CD4-positive, alpha-beta T cell treated with Interleukin-17A for 1 hour (primary cell): ENCODE measurements around the gene BIVM.
A peak's percentile ranks its signal among the peaks of the same experiment; 100 is the strongest.

Experiments
- DNase-seq: peaks from one replicate; pipeline ENCODE4 v3.0.0-alpha.2; 2020

BIVM gene

DNA sequence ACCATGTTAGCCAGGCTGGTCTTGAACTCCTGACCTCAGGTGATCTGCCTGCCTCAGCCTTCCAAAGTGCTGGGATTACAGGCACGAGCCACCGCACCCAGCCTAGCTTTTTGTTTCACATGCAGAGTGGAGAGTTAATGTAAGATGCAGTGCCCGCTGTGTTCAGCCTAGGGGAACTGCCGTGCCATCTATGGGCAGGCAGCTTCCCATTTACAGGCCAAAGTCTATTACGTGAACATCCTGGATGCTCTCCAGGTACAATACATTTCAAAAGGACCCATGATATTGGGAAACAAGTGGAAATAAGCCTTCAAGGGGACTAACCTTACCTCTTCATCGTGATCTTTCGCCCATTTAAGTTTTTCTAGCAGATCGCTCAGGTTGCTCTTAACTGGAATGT, 10.2 kb upstream of the BIVM start:
- DNase-seq = no peak

DNA sequence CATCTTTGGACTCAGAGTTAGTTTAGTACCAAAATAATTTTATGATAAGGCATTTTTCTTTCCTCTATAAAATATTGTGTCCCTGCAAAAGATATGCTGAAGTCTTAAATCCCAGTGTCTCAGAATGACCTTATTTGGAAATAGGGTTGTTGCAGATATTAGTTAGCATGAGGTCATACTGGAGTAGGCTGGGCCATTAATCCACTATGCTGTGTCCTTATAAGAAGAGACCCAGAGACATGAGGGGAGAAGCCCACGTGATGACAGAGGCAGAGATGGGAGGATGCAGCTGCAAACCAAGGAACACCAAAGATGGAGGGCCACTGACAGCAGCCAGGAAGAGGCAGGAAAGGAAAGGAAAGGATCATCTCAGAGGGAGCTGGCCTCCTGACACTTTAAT, 6.5 kb upstream of the BIVM start:
- DNase-seq = no peak

DNA sequence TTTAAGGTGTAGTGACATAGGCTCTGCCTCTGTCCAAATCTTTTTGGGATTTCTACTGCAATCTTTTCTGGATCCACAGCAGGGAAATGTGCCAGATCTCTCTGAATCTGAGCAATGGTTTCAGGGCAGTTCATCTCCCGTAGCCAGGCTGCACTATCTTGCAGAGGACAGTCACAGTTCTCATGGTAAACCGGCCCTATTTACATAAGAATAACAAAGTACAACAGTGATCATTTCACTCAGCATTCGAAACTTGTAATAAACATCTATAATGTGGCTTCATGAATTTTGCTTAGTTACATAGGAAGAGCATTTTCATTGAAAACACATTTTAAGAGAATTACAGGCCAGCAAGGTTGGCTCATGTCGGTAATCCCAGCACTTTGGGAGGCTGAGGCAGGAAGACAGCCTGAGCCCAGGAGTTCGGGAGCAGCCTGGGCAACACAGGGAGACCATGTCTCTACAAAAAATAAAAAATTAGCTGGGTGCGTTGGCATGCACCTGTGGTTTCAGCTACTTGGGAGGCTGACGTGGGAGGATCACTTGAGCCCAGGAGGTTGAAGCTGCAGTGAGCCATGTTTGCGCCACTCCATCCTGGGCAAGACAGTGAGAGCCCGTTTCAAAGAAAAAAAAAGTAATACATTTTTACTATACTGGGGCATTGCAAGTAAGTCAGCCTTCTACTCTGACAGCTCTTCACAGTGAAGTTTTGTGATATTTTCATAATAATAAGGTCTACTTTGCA, 5.1 kb upstream of the BIVM start:
- DNase-seq = no peak

DNA sequence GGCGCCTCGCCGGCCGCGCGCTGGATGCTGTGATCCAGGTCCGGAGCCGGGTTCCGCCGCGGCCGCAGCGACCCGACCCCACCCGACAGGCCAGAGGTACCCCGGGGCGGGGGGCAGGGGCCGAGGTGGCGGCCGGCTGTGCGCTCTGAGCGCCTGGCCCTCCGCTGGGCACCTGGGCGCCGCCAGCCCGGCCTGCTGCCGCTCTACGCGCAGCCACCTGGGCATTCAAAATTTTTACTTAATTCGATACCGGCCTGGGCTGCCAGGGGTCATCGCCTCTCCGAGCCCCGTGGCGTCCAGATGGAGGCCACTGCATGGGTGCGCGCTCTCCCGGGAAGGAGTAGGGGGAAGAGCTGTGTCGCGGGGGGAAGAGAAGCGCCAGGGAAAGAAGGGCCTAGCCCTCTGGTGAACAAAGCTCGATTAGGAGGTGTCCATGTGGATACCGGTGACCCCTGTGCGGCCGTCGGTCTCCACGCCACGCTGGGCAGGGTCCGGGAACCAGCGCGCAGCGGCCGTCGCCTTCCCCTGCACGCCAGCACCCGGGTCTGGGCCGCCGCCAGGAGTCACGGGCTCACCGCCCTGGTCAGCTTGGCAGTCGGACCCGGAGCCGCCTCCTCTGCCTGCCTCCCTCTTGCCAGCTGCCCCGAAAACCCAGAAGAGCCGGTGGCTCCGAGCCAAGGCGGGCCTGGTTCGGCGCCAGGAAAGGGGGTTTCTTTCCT, 666 bp downstream of the BIVM start:
- no peak for DNase-seq

DNA sequence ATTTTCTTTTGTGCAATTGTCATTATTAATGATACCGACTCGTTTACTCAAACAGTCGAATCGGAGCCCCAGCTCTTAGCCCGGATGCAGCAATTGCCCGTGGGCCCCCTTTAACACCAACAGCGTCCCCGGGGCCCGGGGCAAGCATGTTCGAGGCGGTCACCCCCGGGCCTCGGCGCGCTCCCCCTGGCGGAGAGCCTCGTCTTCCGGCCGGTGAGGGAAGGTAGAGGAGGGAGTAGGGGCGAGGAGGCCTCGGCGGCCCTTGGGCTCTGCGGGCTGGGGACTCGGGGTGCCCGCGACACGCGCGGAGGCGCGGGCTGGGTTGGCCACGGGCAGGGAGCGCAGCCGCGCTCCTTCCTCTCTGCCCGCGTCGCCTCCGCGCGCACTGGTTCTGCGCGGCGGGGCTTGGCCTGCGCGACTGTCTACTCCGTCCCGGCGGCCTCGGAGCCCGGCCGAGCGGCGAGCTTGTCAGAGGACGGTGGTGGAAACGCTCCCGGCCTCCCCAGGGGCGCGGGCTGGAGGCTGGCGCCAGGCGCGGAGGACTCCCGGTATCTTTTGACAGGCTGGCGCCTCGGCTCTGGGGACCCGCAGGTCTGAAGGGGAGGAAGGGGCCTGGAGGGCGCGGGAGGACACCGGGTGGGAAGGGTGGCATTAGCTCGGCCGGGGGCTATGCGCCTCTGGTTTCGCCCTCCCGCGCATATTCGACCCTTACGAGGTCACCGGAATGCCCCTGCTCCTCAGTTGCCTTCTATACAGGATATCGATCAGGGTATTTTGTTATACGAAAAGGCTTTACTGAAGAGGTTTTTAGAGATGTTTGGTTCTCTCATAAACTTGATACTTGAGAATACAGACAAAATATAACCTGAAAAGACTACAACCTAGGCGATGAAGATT, 1.5 kb downstream of the BIVM start:
- peak; percentile 87 for DNase-seq

- DNase-seq = no peak
Measured at GRCh38 chr13:102805680-102806079, 6.8 kb downstream of the BIVM start.

DNA sequence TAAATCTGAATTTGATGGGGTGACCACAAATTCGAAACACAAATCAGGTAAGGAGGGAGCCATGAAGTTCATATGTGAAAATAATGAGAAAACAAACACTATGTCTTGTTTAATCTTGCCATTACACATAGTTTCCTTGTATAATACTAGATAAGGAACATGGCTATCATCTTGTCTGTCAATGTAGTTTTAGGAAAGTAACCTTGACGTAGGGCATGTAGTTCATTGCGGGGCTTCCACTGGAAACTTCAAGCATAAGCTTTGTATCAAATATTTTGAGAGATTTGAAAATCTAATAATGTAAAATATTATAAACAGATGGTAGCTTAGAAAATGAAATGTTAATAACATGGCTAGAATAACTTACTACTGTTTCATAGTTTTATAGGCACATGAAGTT, 8.8 kb downstream of the BIVM start:
- no peak for DNase-seq

DNA sequence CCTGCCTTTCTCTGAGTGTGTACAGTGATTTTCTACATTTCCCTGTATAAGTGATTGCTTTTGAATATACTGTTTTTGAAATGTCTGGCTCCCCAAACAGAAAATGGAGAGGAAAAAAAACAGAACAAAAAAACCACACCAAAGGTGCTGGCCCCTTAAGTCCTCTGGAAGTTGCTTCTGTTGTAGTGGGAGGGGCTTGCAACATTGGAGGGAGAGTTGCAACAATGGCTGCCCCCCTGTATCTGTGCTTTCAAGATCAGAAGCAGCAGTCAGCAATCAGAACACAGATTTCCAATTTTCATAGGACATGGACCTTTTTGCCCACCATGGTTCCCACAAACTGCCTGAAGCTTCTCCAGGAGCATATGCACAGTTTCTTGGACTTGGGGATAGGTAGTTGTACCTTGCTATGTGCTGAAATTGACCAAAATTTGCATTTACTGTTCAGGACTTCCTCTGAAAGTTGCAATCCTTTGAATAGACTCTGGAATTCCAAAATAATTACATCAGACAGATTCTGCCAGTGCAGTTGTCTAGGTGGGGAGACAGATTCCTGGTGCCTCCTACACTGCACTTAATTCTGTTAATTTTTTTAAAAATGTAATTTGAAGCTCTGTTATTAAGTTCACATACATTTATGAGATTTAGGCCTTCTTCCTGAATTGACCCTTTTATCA, 13.8 kb downstream of the BIVM start:
- no peak for DNase-seq

DNA sequence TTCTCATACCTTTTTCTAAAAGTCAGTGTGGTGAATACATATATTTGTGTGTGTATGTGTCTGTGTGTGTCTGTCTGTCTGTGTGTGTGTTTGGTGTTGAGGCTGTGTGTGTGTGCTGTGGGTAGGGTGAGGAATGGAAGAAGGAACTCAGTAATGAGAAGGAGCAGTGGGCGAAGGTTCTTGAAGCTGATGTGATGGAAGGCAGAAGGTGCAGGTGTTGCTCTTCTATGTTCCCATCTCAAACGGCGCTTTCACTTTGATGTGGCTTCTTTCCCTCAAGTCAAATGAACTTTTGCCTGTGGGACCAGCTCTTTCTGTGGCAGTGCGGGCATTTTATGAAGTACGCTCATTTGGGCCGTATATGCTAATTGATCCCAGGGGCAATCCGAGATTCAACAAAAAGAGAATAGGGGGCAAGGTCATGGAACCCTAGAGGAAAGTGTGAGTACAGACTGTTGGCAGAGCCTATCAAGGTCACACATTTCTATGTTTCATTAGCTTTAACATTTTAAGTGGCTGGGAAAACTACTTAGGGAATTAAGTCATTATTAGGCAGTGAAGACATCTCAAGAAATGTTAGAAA, 15.2 kb downstream of the BIVM start:
- DNase-seq = no peak

DNA sequence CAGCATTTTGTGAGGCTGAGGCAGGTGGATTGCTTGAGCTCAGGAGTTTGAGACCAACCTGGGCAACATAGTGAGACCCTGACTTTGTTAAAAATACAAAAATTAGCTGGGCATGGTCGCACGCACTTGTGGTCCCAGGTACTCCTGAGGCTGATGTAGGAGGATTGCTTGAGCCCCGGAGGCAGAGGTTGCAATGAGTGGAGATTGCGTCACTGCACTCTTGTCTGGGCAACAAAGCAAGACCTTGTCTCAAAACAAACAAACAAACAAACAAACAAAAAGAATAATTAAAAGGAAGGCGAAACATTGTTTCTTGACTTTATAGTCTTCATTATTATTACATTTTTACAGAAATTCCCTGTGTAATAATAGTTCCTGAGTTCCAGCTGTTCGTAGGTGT, 15.9 kb downstream of the BIVM start:
- DNase-seq = no peak

GRCh38 chr13:102815788-102816187, 16.9 kb downstream of the BIVM start:
- DNase-seq = no peak

DNA sequence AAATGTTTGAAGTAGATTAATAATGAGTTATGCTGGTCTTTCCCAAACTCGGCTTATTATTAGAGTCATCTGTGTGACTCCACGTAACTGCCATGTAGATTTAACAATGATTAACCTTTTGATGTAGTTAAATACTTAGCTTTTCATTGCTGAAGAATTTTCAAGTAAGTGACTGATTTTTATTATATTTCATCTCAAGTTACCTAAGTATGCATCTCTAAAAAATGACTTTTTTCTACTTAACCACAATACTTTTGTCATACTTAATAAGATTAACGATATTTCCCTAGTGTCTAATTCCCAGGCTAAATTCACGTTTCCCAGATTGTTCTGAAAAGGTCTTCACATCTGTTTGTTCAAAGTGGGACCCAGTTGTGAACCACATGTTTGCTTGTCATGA, 17.8 kb downstream of the BIVM start:
- no peak for DNase-seq

GRCh38 chr13:102817241-102817640, 18.3 kb downstream of the BIVM start:
- DNase-seq = no peak

DNA sequence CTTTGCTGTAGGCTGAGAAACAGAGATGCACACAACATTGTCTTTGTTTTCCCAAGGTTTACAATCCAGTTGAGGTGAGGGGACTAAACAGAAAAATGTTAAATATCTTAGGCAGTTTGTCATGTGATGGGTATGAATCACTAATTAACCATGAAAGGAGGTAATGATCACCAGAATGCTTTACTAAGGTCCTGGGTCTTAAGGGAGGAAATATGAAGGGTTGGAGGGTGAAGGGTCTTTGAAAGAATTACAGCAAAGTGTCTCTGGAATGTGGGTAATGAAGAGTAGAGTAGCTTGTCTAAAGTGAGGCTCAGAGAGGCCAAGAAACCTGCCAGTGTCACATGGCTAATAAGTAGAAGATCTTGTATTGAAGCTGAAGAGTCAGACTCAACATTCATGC, 19.0 kb downstream of the BIVM start:
- no peak for DNase-seq

DNA sequence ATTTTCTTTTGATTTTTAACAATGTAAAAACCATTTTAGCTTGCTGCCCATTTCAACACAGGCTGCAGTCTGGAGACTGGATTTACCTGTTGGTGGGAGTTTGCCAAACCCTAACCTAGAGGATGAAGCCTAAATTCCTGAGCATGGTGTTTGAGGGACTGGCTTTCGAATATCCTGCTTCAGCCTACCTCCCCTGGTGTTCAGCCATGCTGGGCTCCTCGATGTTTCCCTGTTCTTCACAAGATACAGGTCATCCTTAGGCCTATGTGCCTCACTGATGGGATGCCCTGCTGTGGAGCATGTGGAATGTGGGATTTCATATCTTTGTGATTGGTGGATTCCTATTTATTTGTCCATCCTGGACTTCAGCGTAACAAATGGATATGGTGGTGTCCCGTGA, 26.5 kb downstream of the BIVM start:
- DNase-seq = no peak

DNA sequence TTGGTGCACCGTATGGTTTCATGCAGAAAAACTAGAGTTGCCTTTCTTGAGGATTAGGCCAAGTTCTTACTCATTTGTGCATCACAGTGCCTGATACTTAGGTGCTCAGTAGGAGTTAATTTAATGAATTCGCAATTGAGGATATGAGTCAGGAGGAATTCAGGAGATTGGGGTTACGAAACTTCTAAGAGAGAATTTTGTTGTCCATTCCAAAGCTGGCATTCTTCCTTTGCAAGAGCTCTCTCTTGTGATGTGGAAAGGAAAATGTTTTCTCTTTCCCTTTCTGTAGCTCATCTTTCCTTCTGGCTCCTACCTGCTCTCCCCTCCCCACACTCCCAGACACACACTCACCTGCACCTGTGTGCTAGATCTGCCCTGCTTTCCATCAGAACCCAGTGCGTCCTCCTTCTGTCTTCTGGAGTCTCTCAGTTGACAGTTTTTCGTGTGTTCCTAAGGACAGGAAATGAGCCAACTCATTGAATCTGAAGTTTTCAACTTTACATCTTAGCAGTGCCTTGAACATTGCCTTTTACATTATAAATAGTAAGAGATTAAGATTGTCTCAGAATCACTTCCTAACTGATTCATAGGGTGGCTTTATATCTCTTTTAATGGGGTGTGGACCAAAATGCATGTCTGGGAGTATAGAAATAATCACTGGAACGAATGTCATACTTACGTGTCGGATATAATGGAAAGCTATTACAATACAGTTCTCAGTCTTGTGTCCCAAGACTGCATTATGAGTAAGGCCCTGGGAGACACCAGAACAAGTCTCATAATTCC, 27.2 kb downstream of the BIVM start:
- DNase-seq = no peak

DNA sequence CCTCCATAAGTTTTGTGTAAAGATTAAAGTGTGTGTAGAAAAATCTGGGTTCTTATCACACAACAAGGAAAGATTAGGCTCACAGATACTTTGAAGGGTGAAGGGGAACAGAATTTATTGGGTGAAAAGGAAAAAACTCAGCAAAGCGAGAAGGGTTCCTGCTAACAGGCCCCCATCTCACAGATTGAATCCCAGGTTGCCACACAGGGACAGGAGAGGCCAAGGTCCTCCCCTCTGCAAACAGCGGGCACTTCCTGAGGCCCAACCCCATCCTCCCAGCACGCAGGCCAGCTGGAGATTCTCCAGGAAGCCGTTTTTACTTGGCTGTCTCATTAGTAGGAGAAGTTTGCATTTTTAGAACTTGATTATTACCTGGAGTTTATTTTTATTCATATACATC, 31.7 kb downstream of the BIVM start:
- DNase-seq = no peak

DNA sequence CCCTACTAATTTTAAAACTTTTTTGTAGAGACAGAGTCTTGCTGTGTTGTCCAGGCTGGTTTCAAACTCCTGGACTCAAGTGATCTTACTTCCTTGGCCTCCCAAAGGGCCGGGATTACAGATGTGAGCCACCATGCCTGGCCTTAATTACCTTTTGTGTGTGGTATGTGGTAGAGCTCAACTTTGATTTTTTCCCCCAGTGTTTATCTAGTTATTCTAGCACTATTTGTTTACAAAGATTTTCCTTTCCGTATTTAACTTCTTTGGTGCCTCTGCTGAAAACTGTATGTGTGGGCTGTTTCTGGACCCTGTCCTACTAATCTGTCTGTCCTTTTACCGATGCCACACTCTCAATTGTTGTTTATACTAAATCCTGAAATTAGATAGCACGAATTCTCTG, 37.6 kb downstream of the BIVM start:
- DNase-seq = no peak

DNA sequence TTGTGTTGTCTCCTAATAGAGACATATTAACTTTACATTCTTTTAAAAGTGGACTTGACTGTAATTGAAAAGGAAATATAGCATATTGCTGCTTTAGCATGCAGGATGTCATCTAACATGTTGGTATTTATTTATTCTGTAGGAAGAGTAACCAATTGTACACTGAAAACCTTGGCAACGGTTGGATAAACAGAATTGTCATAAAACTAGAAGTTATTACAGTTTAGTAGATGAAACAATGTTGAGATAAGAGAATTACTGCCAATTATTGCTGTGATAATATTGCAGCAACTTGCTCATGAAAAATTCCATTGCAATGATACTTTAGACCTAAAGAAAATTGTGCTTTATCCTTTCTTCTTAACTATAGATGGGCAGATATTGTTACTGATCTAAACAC, 39.4 kb downstream of the BIVM start:
- DNase-seq = no peak

- no peak for DNase-seq
Measured at GRCh38 chr13:102838982-102839381, 40.1 kb downstream of the BIVM start.

DNA sequence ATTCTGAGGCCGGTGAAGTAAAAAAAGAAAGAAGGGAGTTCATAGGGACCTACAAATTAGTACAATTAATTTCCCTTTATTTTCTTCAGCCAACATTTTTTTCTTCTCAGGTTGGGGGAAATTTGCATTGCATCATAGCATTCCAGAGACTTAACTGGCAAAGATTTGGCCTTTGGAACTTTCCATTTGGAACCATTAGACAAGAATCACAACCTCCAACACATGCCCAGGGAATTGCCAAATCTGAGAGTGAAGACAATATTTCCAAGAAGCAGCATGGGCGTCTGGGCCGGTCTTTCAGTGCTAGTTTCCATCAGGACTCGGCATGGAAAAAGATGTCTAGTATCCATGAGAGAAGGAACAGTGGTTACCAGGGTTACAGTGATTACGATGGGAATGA, 40.5 kb downstream of the BIVM start:
- DNase-seq = no peak

GRCh38 chr13:102845289-102845629, 46.3 kb downstream of the BIVM start:
- no peak for DNase-seq
